Mesodermal cell (in vitro differentiated cells): ENCODE results near the gene TRIM43B. TPM values are rescaled to one million over a fixed set of nuclear protein-coding genes. Genes with fewer than 3 reads are reported as not detected.
"Not testable (repeated sequence)": the region's sequence is repeated elsewhere in the genome, so short reads cannot be mapped to it uniquely, and the experiment has no call there.

ENCODE experiments used
- H3K27ac ChIP-seq: 2 replicates; pipeline ENCODE4 v1.7.0; 2013; ENCODE audit warnings: mild to moderate bottlenecking, low read depth, low read length, moderate library complexity; ENCODE audit not compliant: severe bottlenecking
- H3K36me3 ChIP-seq: 2 replicates; pipeline ENCODE4 v1.7.1; 2013; ENCODE audit warnings: mild to moderate bottlenecking, low read length, moderate library complexity; ENCODE audit not compliant: control insufficient read depth, insufficient read depth
- H3K4me1 ChIP-seq: one replicate; pipeline ENCODE4 v1.7.1; 2013; ENCODE audit warnings: mild to moderate bottlenecking, low read length; ENCODE audit not compliant: insufficient read depth, control insufficient read depth, poor library complexity, severe bottlenecking
- H3K4me3 ChIP-seq: 2 replicates; pipeline ENCODE4 v1.7.0; 2013; ENCODE audit warnings: low read length, control low read depth, mild to moderate bottlenecking; ENCODE audit not compliant: insufficient read depth, poor library complexity, severe bottlenecking; ENCODE audit errors: extremely low read depth
- H3K9me3 ChIP-seq: 2 replicates; pipeline ENCODE4 v1.7.1; 2013; ENCODE audit warnings: mild to moderate bottlenecking, low read length, moderate library complexity; ENCODE audit not compliant: control insufficient read depth
- WGBS, 2 experiments: methylation state at CpG; one replicate each; pipeline ENCODE4 v1.1.5; 2013; ENCODE audit warnings: missing lambda C conversion rate in 2 of 2; ENCODE audit not compliant: insufficient coverage in 2 of 2; 5-methylcytosine and 5-hydroxymethylcytosine counted together
- polyA plus RNA-seq, 2 experiments: library from polyadenylated mRNA; stranded (reverse); fragments of 50-300 nt; gene quantifications; one replicate each; pipeline ENCODE4 v1.2.3, GENCODE V29; 2013

The TRIM43B gene
- not detected for polyA plus RNA-seq (2013, experiment 1 of 2)
- not detected for polyA plus RNA-seq (2013, experiment 2 of 2)

DNA sequence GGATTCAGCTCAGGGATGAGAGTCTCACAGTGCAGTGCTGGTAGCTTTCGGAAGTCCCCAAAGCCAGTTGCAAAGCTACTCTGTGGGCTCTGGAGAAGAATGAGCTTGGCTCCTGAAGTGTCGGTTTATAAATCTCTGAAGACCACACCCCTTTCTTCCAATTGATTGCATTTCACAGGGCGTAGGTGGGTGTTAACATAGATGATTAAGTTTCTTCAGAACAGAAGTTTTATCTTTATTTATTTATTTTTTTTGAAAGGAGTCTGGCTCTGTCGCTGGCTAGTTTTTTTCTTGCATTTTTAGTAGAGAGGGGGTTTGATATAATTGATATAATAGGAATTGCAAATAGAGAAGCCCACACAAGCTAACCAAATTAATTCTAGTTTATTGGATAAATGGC is at the start of gene TRIM43B:
TSS of gene TRIM43B (minus strand) at position 101 of the 400 bp plus-strand sequence. CDS start 2,040 bp downstream, outside the sequence.
- not testable (repeated sequence) for H3K4me1 ChIP-seq, H3K27ac ChIP-seq, H3K4me3 ChIP-seq, H3K9me3 ChIP-seq, H3K36me3 ChIP-seq
- WGBS, 2 experiments: no CpG with 5 or more reads among the region's 4 CpGs

GRCh38 chr2:95531254-95531771 is 46.8 kb upstream of the TRIM43B start:
- H3K4me1 ChIP-seq: no peaks in the 10 kb centered on the region
- H3K36me3 ChIP-seq: no peaks in the 10 kb centered on the region
- 69 to 89% methylated on average over 2 to 3 of the region's 4 CpGs for WGBS, 2 experiments
- no peak overlapping the region for H3K27ac ChIP-seq
- no peaks in the 10 kb centered on the region for H3K9me3 ChIP-seq
- no peak overlapping the region for H3K4me3 ChIP-seq

DNA sequence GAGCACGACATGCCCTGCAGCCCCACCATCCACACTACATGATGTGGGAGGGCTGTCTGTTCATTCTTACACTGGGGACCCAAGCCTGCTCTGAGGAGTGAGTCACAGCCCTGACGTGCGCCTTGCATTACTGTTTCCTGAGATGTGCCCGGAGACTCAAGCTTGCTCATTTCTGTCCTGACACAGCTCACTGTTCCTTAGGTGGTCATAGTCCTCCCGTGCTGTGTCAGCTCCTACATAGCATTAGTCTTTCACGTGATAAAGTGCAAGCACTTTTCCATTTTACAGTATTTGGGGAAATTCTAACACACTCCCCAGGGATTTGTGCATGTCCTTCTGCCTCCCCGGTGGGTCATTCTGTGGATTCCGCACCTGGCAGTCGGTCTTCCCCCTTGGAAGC is 46.2 kb upstream of the TRIM43B start:
- no peak overlapping the region for H3K27ac ChIP-seq
- H3K9me3 ChIP-seq: no peaks in the 10 kb centered on the region
- H3K36me3 ChIP-seq: no peaks in the 10 kb centered on the region
- WGBS, 2 experiments: 76 to 81% methylated on average over 7 to 8 of the region's 9 CpGs
- H3K4me3 ChIP-seq: no peak overlapping the region
- no peaks in the 10 kb centered on the region for H3K4me1 ChIP-seq

DNA sequence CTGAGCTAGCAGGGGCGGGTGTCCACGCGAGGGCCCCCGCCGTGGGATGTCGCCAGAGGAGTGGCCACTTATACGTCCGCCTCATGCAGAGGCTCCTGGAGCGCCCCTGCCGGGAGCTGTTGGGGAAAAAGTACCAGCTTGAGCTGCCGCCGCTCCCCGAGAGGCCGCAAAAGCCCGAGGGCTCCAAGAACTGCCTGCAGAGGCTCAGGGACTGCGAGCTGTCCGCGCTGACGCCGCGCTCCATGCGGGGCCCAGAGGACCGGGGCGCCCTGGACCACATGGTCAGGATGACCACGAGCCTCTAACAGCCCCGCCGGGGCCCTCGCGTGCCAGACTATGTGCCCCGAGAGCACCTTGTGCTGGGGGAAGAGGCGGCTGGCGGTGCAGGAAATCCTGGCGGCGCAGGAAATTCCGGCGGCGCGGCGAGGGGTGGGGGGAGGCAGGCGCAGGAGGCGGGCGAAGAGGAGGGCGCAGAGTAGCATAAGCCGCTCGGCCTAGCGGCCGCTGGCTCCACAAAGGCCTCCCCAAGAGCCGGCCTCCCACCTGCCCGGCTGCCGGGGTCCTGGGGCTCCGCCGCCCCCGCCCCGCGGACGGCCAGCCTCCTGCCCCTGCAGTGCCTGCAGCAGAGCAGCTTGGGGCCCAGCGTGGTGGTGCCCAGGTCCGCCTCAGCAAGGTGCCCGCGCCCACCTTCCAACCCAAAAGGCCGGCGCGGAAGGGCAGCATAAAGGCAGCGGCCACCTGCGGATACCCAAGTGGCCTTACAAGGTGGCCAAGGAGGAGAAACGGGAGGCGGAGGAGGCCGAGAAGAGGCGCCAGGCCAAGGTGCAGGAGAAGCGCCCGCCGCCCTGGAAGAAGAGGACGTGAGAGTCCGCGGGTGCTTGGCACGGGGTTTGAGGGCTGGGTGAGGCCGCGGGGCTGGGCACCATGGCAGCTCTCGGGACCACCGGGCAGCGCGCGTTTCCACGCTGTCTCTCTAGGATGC is 42.1 kb upstream of the TRIM43B start:
- H3K4me3 ChIP-seq: no peak overlapping the region
- WGBS, 2 experiments: 95% methylated on average over 61 to 84 of the region's 84 CpGs

GRCh38 chr2:95525294-95526035 is 40.9 kb upstream of the TRIM43B start:
- Histone ChIP-seq H3K9me3 (no peaks in the 10 kb centered on the region), H3K4me3 (no peak overlapping the region), H3K27ac (no peak overlapping the region), H3K36me3 (no peaks in the 10 kb centered on the region), H3K4me1 (no peaks in the 10 kb centered on the region)
- WGBS, 2 experiments: 95% methylated on average over 35 to 38 of the region's 41 CpGs

More for the DNA sequence above, 42.1 kb upstream of the TRIM43B start:
- Histone ChIP-seq H3K27ac (no peak overlapping the region), H3K36me3 (no peaks in the 10 kb centered on the region), H3K4me1 (no peaks in the 10 kb centered on the region), H3K9me3 (no peaks in the 10 kb centered on the region)

DNA sequence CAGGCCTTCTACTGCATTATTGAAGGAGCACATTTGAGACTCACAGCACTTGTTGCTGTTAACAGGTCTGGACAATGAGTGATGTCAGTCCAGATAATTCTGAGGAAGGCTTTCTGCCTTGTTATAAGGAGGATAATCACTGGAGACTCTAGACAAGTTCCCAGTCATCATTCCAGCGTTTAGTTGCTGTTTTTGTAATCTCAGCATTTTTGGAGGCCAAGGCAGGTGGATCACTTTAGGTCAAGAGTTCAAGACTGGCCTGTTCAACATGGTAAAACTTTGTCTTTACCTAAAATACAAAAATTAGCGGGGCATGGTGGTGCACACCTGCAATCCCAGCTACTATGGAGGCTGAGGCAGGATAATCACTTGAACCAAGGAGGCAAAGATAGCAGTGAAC is 39.6 kb upstream of the TRIM43B start:
- H3K36me3 ChIP-seq: no peaks in the 10 kb centered on the region
- H3K4me1 ChIP-seq: no peaks in the 10 kb centered on the region
- H3K4me3 ChIP-seq: no peak overlapping the region
- H3K27ac ChIP-seq: no peak overlapping the region
- 71 to 80% methylated on average over 1 to 2 of the region's 2 CpGs for WGBS, 2 experiments
- H3K9me3 ChIP-seq: no peaks in the 10 kb centered on the region

GRCh38 chr2:95514718-95515117 is 30.2 kb upstream of the TRIM43B start:
- no peak overlapping the region for H3K27ac ChIP-seq
- no peaks in the 10 kb centered on the region for H3K36me3 ChIP-seq
- no peaks in the 10 kb centered on the region for H3K9me3 ChIP-seq
- WGBS, 2 experiments: 87 to 91% methylated on average over 4 to 5 of the region's 6 CpGs
- no peak overlapping the region for H3K4me3 ChIP-seq
- H3K4me1 ChIP-seq: no peaks in the 10 kb centered on the region

GRCh38 chr2:95514226-95514625 is 29.7 kb upstream of the TRIM43B start:
- 84 to 85% methylated on average over 7 to 8 of the region's 8 CpGs for WGBS, 2 experiments
- not testable (repeated sequence) for H3K27ac ChIP-seq, H3K4me1 ChIP-seq, H3K36me3 ChIP-seq, H3K9me3 ChIP-seq, H3K4me3 ChIP-seq

GRCh38 chr2:95509408-95509807 is 24.9 kb upstream of the TRIM43B start:
- Histone ChIP-seq H3K36me3 (no peaks in the 10 kb centered on the region), H3K9me3 (no peaks in the 10 kb centered on the region), H3K27ac (no peak overlapping the region), H3K4me3 (no peak overlapping the region), H3K4me1 (no peaks in the 10 kb centered on the region)
- 86% methylated on average over 1 of the region's 2 CpGs; no CpG with 5 or more reads in 1 of the 2 experiments for WGBS, 2 experiments

DNA sequence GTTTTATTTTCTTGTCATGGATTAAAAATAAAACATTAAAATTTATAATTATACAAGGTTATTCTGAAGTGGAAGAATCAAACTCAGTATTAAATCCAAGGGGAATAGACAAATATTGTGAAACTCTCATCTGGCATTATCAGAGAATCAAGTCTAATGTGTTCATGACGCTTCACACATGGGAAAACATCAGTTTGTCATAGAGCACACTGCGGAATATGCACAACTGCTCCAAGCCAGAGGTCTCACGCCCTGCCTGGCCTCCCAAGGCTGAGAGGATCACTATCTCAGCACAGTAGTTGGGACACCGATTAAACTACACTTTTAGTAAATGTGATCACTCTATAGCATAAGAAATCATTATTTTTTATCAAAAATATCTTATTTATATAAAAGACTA is 20.7 kb upstream of the TRIM43B start:
- WGBS, 2 experiments: 78 to 100% methylated on average over 2 to 3 of the region's 4 CpGs
- Histone ChIP-seq H3K36me3 (no peaks in the 10 kb centered on the region), H3K9me3 (no peaks in the 10 kb centered on the region), H3K4me3 (no peak overlapping the region), H3K27ac (no peak overlapping the region), H3K4me1 (no peaks in the 10 kb centered on the region)
